SIG-M5 (cell line): ENCODE data around the gene KHDRBS2.
"Not testable (repeated sequence)": the region's sequence is repeated elsewhere in the genome, so short reads cannot be mapped to it uniquely, and the experiment has no call there.

Experiments used
- DNase-seq: peaks from one replicate; lab custom pipeline; 2025; lab: John Stamatoyannopoulos, UW

The KHDRBS2 gene

DNA sequence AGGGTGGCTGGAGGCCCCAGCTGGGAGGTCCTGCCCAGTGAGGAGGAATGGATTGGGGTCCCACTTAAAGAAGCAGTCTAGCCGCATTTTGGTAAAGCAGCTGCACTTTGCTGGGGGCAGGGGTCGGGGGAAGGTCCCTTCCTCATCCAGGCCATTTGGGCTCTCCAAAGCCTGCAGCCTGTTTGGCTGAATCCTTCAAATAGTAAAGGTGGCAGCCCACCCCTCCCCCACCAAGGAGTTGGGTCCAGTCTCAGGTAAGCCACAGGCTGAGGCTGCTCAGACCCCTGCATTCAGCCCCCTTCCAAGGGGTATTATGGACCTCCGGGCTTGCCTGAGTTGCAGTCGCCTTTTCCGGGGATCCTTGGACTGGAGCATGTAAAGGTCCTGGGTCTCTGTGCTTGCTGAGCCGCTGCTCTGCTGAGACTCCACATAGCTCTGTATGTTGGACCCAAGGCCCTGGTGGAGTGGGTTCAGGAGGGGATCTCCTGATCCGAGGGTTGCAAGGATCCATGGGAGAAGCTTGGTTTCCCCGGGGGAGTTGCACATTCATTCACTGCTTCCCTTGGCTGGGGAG lies 417.4 kb downstream of the KHDRBS2 start:
- no peak for DNase-seq

DNA sequence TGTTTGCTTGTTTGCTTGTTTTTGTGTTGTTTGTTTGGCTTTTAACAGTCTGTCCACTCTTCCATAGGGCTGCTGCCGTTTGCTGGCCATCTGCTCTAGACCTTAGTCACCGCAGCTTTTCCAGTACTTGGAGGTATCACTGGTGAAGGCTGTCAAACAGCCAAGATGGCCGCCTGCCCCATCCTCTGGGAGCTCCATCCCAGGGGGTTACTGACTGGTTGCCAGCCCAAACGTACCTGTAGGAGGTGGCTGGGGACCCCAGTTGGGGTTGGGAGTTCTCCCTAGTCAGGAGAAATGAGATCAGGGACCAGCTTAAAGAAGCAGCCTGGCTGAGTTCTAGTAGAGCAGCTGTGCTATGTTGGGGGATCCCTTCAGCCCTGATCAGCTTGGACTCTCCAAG lies 418.4 kb downstream of the KHDRBS2 start:
- no peak for DNase-seq

DNA sequence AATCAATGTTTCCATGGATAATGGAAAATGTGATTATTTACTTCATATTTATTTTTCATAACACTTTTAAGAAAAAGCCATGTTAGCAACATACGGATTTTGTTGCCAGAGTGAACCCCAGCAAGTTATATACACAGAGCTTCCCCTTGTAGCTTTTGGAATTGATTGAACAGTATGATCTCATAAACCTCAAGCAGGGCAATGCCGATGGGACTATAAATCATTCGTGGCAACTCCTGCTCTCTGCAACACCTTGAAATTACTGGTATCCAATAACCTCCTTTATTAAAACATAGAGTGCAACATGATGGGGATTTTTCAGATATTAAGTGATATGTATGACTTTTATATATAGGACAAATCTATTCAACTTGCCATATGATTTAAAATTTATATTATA lies 428.5 kb downstream of the KHDRBS2 start:
- no peak for DNase-seq

DNA sequence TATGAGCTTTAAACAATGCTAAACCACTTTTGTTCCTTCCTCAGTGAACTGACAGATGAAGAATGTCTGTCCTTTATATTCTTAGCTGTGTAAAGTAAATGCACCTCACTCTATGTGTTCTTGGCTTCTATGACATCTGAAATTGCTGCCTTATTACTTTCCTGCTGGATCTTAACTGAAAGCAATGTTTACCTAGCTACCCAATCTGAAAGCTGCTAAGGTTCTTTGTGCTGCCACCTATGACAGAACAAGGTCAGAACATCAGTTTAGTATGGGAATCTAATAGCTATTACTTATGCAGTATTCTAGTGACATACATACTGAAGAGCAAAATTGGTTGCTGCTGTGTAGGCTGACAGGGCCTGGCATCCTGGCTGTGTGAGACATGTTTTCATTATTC lies 444.1 kb downstream of the KHDRBS2 start:
- DNase-seq: no peak

DNA sequence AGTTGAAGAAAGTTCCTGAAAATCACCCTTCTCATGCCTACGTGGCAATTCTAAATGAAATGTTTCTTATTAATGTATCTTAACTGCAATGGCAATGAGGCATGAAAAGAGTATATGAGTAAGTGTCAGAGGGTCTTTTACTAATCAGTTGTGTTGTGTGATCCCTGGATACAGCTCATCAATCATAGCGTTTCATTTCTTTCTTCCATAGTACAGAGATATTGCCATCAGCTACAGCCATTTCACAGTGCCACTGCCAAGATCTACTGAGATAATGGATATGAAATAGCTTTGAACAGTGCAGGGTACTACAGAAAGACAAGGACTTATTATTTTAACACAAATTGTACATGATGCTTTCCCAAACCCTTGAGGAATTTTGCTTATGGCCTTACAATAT lies 450.8 kb downstream of the KHDRBS2 start:
- no peak for DNase-seq

DNA sequence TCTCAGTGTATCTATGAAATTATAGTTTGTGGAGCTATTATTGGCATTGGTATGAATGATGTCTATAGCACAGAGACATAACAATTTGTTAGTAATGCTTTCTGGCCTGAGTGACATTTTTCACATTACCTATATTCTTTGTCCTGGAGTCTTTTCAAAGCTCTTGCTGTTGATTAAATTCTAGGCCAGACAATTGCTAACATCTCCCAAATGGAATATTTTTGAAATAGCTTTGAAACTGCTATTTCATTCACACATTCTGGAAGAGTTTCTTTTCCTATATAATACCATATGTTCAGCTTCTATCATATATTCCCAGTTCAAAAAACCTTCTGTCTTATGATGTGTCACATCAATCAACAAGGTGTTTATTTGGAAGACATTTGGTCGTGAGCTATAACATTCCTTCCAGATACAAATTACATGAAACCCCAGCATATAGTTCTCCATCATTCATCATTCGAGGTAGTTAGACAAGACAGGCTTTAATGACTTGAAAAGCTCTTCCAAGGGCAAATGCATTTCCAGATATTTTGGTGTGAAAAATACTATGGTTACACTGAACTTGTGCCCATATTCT lies 452.8 kb downstream of the KHDRBS2 start:
- no peak for DNase-seq

DNA sequence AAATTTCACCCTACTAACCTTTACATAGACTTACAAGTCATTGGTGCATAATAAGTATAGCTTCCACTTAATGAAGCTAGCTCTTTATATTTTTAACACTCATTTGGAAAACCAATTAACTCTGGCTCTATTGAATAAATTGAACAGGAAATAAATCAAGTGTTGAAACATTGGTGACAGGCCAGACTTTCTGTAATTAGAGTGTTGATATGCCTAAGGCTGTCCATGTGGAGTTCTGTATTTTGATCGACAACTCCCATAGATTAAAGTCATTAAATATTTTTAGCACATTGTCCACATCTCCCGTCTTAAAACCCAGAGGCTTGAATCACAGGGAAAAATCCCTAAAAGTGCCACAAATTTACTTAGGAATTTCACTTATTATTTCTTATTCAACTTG lies 468.3 kb downstream of the KHDRBS2 start:
- no peak for DNase-seq

DNA sequence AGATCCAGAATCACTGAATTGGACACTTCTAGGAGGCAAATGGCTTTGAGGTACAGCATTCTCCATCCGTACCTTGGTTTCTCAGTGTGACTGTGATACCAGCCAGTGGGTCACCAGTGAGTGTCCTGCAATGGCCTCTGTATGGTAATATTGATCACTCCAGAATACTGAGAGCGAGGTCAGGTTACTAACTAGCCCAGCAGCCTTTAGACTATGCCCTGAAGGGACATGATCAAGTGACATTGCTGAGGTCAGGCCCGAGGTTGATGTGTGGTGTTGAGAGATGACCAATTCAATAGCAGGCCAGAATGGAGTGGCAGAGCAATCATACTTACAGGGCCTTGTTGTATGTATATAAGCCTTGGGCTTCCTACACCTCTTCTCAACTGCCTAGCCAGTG lies 476.0 kb downstream of the KHDRBS2 start:
- no peak for DNase-seq

DNA sequence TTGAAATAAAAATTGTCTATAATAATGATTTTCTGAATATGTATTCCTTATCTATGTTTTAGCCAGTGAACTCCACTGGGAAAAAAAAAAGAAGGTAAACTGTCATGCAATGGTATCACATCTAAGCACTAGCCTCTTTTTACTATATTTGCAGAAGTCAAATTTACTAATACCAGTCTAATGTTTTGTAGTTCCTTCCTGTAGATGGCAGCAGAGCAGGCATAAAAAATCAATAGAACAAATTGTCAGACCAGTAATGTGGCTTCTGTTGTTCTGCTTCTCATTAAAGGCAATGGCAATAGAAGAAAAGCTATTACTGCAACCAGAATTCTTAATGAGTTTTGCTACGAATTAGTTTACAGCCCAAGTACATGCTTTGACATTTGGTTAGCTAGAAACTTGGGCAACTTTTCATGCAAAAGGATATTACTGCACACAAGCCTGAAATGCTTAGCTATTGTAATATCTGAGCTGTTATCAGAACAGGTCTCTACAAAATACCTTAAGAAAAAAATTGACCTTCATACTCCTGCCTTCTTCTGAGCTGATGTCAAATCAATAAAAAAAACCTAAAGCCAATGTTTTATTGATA lies 476.9 kb downstream of the KHDRBS2 start:
- DNase-seq: peak; percentile 1

DNA sequence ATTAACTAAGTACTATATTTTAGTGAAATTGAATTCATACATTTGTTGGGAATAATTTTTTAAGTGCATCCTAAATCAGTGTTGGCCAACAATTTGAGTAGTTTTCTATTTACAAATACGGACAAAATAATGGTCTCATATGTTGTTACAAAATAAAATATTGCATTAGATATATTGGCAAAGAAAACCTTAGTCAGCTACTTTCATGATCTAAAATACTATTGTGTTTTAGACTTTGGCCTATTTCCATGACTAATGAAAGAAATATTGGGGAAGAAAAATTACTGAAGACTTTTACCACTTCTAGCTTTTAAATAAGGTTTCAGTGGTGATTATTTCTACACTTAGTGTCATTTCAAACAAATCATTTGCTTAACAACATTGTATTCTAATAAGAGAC lies 498.0 kb downstream of the KHDRBS2 start:
- DNase-seq: no peak

DNA sequence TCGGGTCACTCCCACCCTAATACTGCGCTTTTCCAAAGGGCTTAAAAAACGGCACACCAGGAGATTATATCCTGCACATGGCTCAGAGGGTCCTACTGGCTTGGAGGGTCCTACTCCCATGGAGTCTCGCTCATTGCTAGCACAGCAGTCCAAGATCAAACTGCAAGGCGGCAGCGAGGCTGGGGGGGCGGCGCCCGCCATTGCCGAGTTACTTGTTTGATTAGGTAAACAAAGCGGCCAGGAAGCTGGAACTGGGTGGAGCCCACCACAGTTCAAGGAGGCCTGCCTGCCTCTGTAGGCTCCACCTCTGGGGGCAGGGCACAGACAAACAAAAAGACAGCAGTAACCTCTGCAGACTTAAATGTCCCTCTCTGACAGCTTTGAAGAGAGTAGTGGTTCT lies 516.6 kb downstream of the KHDRBS2 start:
- DNase-seq: not testable (repeated sequence)

DNA sequence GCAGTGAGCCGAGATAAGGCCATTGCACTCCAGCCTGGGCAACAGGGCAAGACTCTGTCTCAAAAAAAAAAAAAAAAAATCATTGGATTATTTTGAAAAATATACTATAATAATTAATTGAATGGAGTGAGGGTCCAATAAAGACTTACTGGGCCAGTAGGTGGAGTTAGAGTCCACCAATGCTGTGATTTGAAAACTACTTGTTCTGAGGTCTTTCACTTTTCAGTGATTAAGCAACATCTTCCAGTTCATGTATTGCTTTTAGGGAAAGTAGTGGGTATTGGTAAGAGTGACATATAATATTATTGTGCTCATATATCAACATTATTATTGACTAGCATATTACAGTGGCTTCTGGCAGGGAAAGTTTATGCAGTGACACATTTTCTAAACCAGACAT lies 530.3 kb downstream of the KHDRBS2 start:
- no peak for DNase-seq

DNA sequence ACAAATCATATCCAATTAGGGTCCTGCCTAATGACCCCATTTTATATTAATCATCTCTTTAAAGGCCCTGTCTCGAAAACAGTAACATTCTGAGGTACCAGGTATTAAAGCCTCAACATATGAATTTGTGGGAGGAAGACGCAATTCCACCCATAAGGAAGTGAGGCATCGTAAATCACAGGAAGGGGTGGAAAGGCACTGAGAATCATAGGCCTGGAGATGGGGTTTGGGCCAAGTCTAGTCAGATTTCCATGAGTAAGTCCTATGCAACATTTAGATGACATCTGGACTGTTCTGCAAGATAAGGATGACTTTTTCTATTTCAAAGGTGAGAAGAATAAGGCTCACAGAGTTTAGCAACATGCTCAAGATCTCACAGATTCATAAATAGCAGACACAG lies 534.0 kb downstream of the KHDRBS2 start:
- no peak for DNase-seq

DNA sequence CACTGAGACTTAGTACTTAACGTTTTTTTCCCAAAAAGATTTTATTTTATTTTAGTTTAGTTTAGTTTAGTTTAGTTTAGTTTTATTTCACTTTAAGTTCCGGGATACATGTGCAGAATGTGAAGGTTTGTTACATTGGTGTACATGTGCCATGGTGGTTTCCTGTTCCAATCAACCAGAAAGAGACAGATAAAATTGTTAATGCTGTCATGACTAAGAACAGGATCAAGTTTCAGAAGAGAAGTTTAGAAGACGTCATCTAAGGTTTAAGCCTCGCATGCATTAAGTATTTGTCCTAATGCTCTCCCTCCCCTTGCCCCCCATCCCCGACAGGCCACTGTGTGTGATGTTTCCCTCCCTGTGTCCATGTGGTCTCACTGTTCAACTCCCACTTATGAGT lies 540.0 kb downstream of the KHDRBS2 start:
- DNase-seq: no peak

DNA sequence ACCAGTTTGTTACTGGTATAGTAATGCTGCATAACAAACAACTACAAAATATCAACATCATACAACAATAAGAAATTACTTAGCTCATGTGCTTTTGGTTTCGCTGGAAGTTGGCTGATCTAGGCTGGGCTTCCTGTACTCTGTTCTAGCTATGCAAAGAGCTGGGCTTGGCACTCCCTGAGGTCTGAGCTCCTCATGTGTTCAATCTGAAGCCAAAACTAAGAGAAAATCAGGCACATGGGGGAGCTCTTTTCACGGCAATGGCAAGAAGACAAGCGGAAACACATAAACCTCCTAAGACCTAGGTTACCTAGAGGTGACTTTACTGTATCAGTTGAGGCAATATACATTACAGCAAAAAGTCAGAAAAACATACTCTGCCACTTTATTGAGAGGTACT lies 574.2 kb downstream of the KHDRBS2 start:
- DNase-seq: no peak

DNA sequence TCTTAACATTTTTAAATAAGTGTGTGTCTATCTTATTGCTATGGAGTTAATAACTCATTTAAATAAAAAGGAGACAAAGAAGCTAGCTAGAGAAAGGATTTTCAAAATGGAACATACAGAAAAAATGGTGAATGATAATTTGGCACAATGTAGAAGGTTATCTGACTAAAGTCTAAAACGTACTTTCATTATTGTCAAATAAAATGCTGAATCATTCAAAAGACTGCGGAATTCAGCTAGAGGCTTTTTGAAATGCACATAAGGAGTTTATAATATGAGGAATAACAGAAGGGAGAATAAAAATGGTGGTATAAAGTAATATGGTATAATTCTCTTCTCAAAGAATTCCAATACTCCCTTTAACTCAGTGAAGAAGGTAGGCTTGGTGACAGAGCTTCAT lies 597.9 kb downstream of the KHDRBS2 start:
- no peak for DNase-seq

DNA sequence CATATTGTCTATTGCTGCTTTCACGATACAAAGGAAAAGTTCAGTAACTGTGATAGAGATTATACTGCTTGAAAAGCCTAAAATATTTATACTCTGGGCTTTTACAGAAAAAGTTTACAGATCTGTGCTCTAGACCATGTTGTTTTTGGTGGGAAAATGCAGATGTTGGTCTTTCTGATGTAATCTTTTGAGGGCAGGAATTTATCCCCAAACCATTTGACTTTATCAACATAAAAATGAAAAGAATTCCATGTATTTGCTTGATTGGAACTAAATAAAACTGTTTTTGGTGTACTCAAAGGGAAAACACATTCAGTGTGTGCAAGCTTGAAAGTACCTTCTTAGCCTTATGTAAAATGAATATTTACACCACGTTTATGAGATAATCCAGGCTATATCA lies 603.5 kb downstream of the KHDRBS2 start:
- no peak for DNase-seq

DNA sequence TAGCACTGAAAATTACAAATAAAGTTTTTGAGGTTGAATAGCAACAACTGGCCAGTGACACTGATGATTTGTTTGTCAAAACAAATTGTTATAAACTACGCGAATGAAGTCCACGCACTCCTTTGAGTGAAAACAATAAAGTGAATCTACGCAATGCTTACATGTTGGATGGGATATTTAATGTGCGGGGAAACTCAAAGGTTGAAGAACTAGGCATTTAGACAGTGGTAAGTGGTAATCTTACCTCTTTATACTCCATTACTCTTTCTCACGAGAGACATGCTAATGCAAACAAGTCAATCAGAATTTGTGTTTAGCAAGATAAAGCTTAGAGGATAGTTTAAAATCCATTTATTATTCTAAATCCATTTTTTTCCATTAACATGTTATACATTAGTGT lies 606.4 kb downstream of the KHDRBS2 start:
- DNase-seq: no peak

DNA sequence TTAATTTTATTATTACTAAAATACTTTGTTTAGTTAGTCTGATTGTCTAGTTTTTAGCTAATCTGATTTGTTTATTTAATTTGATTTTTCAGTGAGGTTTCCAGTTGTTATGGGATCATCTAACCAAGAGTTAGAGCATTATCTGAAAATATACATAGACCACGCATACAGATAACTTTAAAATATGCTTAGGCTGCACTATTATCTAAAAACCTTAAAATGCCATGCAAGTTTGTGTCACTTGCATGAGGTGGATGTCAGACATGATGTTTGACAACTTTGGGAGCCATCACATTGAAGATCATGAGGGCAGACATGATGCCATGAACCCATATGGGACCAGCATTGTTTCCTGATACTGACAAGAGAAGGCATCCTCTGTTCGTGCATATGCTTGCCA lies 610.3 kb downstream of the KHDRBS2 start:
- DNase-seq: no peak

DNA sequence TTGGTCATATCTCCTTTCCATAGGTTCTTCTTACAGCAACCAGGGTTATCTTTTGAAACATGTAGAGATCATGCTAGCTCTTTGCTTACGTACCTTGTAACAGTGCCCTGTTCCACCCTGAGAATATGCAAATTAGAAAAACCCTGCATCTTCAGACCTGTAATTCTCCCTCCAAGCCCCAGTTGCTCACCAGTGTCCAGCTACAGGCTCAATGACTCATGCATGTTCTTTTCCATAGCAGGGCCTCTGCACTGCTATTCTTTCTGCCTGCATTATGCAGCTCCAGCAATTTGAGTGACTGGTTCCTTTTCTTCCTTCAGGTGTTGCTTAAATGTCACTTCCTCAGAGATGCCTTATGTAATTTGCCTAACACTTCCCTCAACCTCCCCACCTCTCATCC lies 636.2 kb downstream of the KHDRBS2 start:
- no peak for DNase-seq

DNA sequence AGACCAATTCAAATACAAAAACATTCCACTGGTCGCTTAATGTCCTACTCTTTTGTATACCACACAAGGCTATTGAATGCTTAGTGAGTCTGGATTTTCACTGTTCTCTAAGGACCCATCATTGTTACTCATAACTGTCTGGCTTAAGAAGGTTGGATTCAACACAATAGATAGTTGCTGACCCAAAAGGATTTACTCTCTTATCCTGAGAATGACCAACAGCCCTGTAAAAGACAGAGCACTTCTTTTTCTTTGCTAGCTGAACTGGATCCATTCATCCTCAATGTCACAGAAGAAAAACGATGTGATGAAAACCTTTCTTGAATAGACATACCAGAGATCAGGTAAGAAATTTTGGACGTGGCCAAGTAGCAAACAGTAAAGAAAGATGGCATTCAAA lies 645.6 kb downstream of the KHDRBS2 start:
- no peak for DNase-seq
